ENCODE measurements around the gene OR1I1.

Gene OR1I1

DNA sequence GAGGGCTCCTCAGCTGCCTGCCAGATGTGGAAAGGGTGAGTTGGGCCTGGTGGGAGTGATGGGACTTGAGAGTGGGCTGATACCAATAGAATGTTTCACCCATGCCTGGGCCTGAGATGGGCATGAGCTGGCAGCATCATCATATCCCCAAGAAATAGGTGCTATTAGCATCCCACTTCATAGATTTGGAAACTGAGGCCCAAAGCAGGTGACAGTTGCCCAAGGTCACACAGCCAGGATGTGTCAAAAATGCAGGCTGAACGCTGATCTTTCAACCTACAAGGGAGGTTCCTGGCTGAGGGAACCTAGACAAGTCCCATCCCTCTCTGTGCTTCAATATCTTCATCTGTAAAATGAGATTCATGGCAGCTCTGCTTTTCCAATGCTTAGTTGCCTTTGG, 29.7 kb downstream of the OR1I1 start:
- H3K36me3 ChIP-seq (ENCODE audit: insufficient read depth, low read length), result peaks cover 74% of the 10 kb centered on the region
- H3K9me3 ChIP-seq (replicated peaks; ENCODE audit: low read length), result no peaks in the 10 kb centered on the region
- no peak overlapping the region for H3K4me2 ChIP-seq (ENCODE audit: low read length)
- peaks cover 25% of the 10 kb centered on the region for H3K4me1 ChIP-seq (ENCODE audit: control insufficient read depth, insufficient read depth, low read length)
- H3K4me3 ChIP-seq (ENCODE audit: low read length), result no peak overlapping the region
- no peaks in the 10 kb centered on the region for H3K27me3 ChIP-seq (ENCODE audit: control insufficient read depth, insufficient read depth, low read length)
- no peak overlapping the region for H3K9ac ChIP-seq (ENCODE audit: low read depth, low read length)

- Histone ChIP-seq H3K4me2 (ENCODE audit: low read length) (no peak overlapping the region), H3K9me3 (replicated peaks; ENCODE audit: low read length) (no peaks in the 10 kb centered on the region), H3K27me3 (ENCODE audit: control insufficient read depth, insufficient read depth, low read length) (no peaks in the 10 kb centered on the region), H3K4me3 (ENCODE audit: low read length) (no peak overlapping the region), H3K36me3 (ENCODE audit: insufficient read depth, low read length) (peaks cover 80% of the 10 kb centered on the region), H3K9ac (ENCODE audit: low read depth, low read length) (no peak overlapping the region), H3K4me1 (ENCODE audit: control insufficient read depth, insufficient read depth, low read length) (peaks cover 23% of the 10 kb centered on the region)
Observed at GRCh38 chr19:15112385-15112784, 30.4 kb downstream of the OR1I1 start.

GRCh38 chr19:15113245-15114152, 31.5 kb downstream of the OR1I1 start:
- peaks cover 89% of the 10 kb centered on the region for H3K36me3 ChIP-seq (ENCODE audit: insufficient read depth, low read length)
- H3K9me3 ChIP-seq (replicated peaks; ENCODE audit: low read length), result no peaks in the 10 kb centered on the region
- peaks cover 20% of the 10 kb centered on the region for H3K4me1 ChIP-seq (ENCODE audit: control insufficient read depth, insufficient read depth, low read length)

DNA sequence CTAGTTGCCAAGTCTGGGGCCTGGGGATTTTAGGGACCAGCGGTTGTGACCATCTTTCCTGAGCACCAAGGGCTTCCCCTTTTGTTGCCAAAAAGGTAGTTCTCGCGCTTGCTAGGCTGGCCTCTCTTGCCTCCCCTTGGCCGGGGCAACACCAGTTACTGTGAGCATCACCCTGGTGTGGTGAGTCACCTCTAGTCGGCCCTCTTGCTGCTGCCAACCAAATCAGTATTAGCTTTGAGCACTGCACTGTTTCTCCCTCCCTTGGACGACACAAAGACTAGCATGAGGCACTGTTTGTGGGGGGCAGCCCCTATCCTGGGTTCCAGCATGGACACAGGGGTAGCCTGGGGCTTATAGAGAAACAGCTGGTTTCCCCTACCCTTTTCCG, 32.1 kb downstream of the OR1I1 start:
- Histone ChIP-seq H3K4me1 (ENCODE audit: control insufficient read depth, insufficient read depth, low read length) (peaks cover 14% of the 10 kb centered on the region), H3K27me3 (ENCODE audit: control insufficient read depth, insufficient read depth, low read length) (no peaks in the 10 kb centered on the region), H3K36me3 (ENCODE audit: insufficient read depth, low read length) (peaks cover 93% of the 10 kb centered on the region), H3K9me3 (replicated peaks; ENCODE audit: low read length) (no peaks in the 10 kb centered on the region), H3K4me3 (ENCODE audit: low read length) (no peak overlapping the region), H3K4me2 (ENCODE audit: low read length) (no peak overlapping the region), H3K9ac (ENCODE audit: low read depth, low read length) (no peak overlapping the region)

More at GRCh38 chr19:15113245-15114152, 31.5 kb downstream of the OR1I1 start:
- H3K27me3 ChIP-seq (ENCODE audit: control insufficient read depth, insufficient read depth, low read length), result no peaks in the 10 kb centered on the region
- H3K9ac ChIP-seq (ENCODE audit: low read depth, low read length), result no peak overlapping the region
- H3K4me2 ChIP-seq (ENCODE audit: low read length), result no peak overlapping the region
- no peak overlapping the region for H3K4me3 ChIP-seq (ENCODE audit: low read length)

DNA sequence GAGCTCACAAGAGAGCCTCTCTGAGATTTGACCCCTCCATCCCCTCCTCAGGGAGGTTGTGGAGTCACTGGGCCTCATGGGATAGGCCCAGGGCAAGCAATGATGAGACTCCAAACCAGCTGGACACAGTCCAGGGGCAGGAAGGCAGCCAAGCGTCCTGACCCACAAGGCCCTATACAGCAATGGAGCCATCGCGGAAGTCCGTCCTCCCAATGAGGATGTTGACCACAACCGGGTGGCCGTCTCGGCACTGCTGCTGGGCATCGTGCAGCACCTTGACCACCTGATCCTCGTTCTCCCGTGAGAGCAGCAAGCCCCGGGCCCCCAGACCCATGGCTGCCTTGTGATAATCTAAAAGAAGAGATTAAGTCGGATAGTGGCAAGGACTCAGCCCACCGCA, 33.1 kb downstream of the OR1I1 start:
- peaks cover 93% of the 10 kb centered on the region for H3K36me3 ChIP-seq (ENCODE audit: insufficient read depth, low read length)
- H3K27me3 ChIP-seq (ENCODE audit: control insufficient read depth, insufficient read depth, low read length), result no peaks in the 10 kb centered on the region
- peaks cover 14% of the 10 kb centered on the region for H3K4me1 ChIP-seq (ENCODE audit: control insufficient read depth, insufficient read depth, low read length)
- H3K9me3 ChIP-seq (replicated peaks; ENCODE audit: low read length), result no peaks in the 10 kb centered on the region
- no peak overlapping the region for H3K9ac ChIP-seq (ENCODE audit: low read depth, low read length)
- H3K4me2 ChIP-seq (ENCODE audit: low read length), result no peak overlapping the region
- no peak overlapping the region for H3K4me3 ChIP-seq (ENCODE audit: low read length)

DNA sequence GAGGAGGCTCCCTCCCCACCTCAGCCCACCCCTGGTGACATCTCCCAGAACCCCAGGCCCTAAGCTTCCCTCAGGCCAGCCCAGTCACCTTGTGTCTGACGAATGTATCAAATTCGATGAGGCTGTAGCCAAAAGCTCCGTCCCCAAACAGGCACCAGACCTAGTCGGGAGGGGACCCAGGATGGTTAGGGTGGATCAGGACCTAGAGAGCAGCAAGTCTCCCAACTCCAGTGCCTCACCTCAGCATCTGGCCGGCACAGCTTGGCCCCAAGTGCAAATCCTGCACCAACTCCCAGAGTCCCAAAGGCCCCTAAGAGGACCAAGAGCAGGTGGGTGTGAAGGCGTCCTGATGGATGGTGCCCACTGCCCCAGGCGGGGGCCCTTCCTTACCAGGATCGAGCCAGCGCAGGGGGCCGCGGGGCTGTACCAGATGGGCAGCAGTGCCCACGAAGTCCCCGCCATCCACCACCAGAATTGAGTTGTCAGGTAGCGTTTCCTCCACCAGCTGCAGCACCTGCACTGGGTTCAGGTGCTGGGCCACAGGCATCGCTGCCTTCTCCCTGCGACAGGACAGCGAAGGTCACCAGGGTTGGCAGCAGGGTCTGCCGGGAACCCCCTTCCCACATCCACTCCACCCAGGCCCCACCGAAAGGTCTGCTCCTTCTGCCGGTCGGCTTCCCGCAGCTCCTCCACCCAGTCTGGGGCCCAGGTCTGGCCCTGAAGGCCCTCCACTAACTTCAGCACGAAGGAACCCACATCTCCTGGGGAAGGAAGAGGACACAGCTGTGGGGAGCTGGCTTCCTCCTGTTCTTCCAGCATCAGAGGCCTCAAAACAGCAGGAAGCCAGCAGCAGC, 34.0 kb downstream of the OR1I1 start:
- no peak overlapping the region for H3K4me3 ChIP-seq (ENCODE audit: low read length)
- H3K27me3 ChIP-seq (ENCODE audit: control insufficient read depth, insufficient read depth, low read length), result no peaks in the 10 kb centered on the region
- peaks cover 93% of the 10 kb centered on the region for H3K36me3 ChIP-seq (ENCODE audit: insufficient read depth, low read length)

GRCh38 chr19:15116856-15117255, 34.8 kb downstream of the OR1I1 start:
- H3K36me3 ChIP-seq (ENCODE audit: insufficient read depth, low read length), result peaks cover 88% of the 10 kb centered on the region

More for the DNA sequence above, 34.0 kb downstream of the OR1I1 start:
- no peaks in the 10 kb centered on the region for H3K9me3 ChIP-seq (replicated peaks; ENCODE audit: low read length)
- H3K9ac ChIP-seq (ENCODE audit: low read depth, low read length), result no peak overlapping the region
- H3K4me2 ChIP-seq (ENCODE audit: low read length), result no peak overlapping the region
- peaks cover 14% of the 10 kb centered on the region for H3K4me1 ChIP-seq (ENCODE audit: control insufficient read depth, insufficient read depth, low read length)

GRCh38 chr19:15118248-15118647, 36.2 kb downstream of the OR1I1 start:
- Histone ChIP-seq H3K4me1 (ENCODE audit: control insufficient read depth, insufficient read depth, low read length) (peaks cover 14% of the 10 kb centered on the region), H3K27me3 (ENCODE audit: control insufficient read depth, insufficient read depth, low read length) (no peaks in the 10 kb centered on the region), H3K9me3 (replicated peaks; ENCODE audit: low read length) (no peaks in the 10 kb centered on the region), H3K4me3 (ENCODE audit: low read length) (no peak overlapping the region), H3K4me2 (ENCODE audit: low read length) (no peak overlapping the region), H3K9ac (ENCODE audit: low read depth, low read length) (no peak overlapping the region), H3K36me3 (ENCODE audit: insufficient read depth, low read length) (peaks cover 83% of the 10 kb centered on the region)

More at GRCh38 chr19:15116856-15117255, 34.8 kb downstream of the OR1I1 start:
- Histone ChIP-seq H3K4me1 (ENCODE audit: control insufficient read depth, insufficient read depth, low read length) (peaks cover 14% of the 10 kb centered on the region), H3K4me3 (ENCODE audit: low read length) (no peak overlapping the region), H3K27me3 (ENCODE audit: control insufficient read depth, insufficient read depth, low read length) (no peaks in the 10 kb centered on the region), H3K4me2 (ENCODE audit: low read length) (no peak overlapping the region), H3K9ac (ENCODE audit: low read depth, low read length) (no peak overlapping the region), H3K9me3 (replicated peaks; ENCODE audit: low read length) (no peaks in the 10 kb centered on the region)

GRCh38 chr19:15118789-15119494, 36.9 kb downstream of the OR1I1 start:
- Histone ChIP-seq H3K9ac (ENCODE audit: low read depth, low read length) (no peak overlapping the region), H3K4me1 (ENCODE audit: control insufficient read depth, insufficient read depth, low read length) (peaks cover 17% of the 10 kb centered on the region), H3K9me3 (replicated peaks; ENCODE audit: low read length) (no peaks in the 10 kb centered on the region), H3K4me2 (ENCODE audit: low read length) (no peak overlapping the region), H3K4me3 (ENCODE audit: low read length) (no peak overlapping the region), H3K36me3 (ENCODE audit: insufficient read depth, low read length) (peaks cover 76% of the 10 kb centered on the region), H3K27me3 (ENCODE audit: control insufficient read depth, insufficient read depth, low read length) (no peaks in the 10 kb centered on the region)

DNA sequence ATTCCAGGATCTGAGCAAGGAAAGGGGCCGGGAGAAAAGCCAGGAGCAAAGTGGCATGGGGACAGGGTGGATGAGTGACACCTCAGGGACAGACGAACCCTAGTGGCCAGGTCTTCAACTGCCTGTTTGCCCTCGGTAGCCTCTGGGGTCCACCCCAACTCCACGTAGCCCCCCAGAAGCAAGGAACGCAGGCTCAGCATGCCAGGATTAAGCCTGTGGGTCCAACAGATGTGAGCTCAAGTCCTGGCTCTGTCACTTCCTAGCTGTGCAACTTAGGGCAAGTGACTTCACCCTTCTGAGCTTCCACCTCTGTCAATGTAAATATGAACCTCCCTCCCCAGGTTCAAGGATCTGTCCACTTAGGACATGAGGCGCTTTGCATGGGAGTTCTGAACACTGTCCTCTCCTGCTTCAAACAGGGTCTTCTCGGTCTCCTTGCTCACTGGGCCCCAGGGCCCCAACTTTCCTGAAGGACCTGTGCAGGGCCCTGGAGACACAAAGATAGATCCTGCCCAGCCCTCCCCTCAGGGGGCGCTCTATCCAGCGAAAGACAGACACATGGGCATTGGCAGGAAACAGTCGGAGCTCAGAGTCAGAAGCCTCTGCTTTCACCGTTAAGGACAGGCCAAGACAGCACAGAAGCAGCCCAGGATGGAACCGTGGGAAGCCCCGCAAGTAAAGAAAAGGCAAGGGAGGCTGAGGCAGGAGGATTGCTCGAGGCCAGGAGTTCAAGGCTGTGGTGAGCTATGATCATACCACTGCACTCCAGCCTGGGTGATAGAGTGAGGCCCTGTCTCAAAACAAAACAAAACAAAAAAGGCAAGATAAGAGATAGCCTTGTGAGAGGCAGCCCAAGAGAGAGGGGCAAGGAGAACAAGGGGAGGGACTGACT, 38.4 kb downstream of the OR1I1 start:
- Histone ChIP-seq H3K36me3 (ENCODE audit: insufficient read depth, low read length) (peaks cover 63% of the 10 kb centered on the region), H3K9me3 (replicated peaks; ENCODE audit: low read length) (no peaks in the 10 kb centered on the region), H3K4me1 (ENCODE audit: control insufficient read depth, insufficient read depth, low read length) (peaks cover 17% of the 10 kb centered on the region)

More for the DNA sequence above, 38.4 kb downstream of the OR1I1 start:
- no peak overlapping the region for H3K4me2 ChIP-seq (ENCODE audit: low read length)
- H3K4me3 ChIP-seq (ENCODE audit: low read length), result no peak overlapping the region
- H3K9ac ChIP-seq (ENCODE audit: low read depth, low read length), result no peak overlapping the region
- H3K27me3 ChIP-seq (ENCODE audit: control insufficient read depth, insufficient read depth, low read length), result no peaks in the 10 kb centered on the region

Measured in skeletal muscle satellite cell (primary cell).